HepG2 (cell line): ENCODE results near the gene ZNF185. TPM values are rescaled to one million over a fixed set of nuclear protein-coding genes. Genes with fewer than 3 reads are reported as not detected.

Source experiments
- ATAC-seq: fragments of 200-7000 bp; cut with Tn5 transposase; 3 replicates; pipeline ENCODE4 v1.9.1; 2020; ENCODE audit warnings: mild to moderate bottlenecking, moderate library complexity
- Bru-seq: library from RNA; stranded (reverse); fragments of 400-500 nt; gene quantifications from one replicate; lab custom pipeline; 2021; lab: Mats Ljungman, UMichigan
- BruChase-seq, 2 experiments: library from RNA; stranded (reverse); fragments of 400-500 nt; gene quantifications; one replicate each; lab custom pipeline; 2021; lab: Mats Ljungman, UMichigan
- BruUV-seq: library from RNA; stranded (reverse); fragments of 400-500 nt; replicated peaks from 2 replicates; lab custom pipeline; 2021; lab: Mats Ljungman, UMichigan
- CTCF ChIA-PET: fragments of 300-600 bp; formaldehyde crosslinking; extraction: SDS; loops from one replicate; lab custom pipeline; 2021; ENCODE audit warnings: low total read pairs, inconsistent platforms, low intra/inter-chr PET ratio; lab: Yijun Ruan, JAX
- POLR2A ChIA-PET: fragments of 350-600 bp; sonication (Branson Sonifier 250); formaldehyde crosslinking; loops from one replicate; lab custom pipeline; 2020; ENCODE audit warnings: antibody characterized with exemption, inconsistent platforms; lab: Yijun Ruan, JAX
- DNase-seq: peaks from one replicate; pipeline ENCODE4 v3.0.0-alpha.2; 2015; ENCODE audit warnings: low spot score
- FAIRE-seq: peaks from 3 replicates; lab custom pipeline; 2011; peaks lifted over from hg19 to GRCh38; lab: Jason Lieb, UNC
- H2AFZ ChIP-seq: one replicate; pipeline ENCODE4 v1.6.1; 2011; ENCODE audit warnings: low read length, inconsistent platforms
- H3K27ac ChIP-seq: fragments of 300-600 bp; 3 replicates; pipeline ENCODE4 v1.8.0; 2011; ENCODE audit warnings: mixed run types, mild to moderate bottlenecking, mixed read lengths, low read length, inconsistent platforms; ENCODE audit not compliant: insufficient read depth; ENCODE audit errors: extremely low read length
- H3K27me3 ChIP-seq, 2 experiments: fragments of 200-600 bp in 1 of 2; 2 replicates in 1 of 2; 3 replicates in 1 of 2; pipeline versions ENCODE4 v1.6.0 to v1.8.0; 2011; ENCODE audit warnings: low read length in 2 of 2, mild to moderate bottlenecking in 2 of 2, moderate library complexity in 2 of 2, inconsistent platforms in 1 of 2; ENCODE audit not compliant: insufficient read depth in 2 of 2, control insufficient read depth in 1 of 2
- H3K36me3 ChIP-seq, 2 experiments: fragments of 200-600 bp in 1 of 2; replicated peaks in 1 of 2; 2 replicates in 1 of 2; 3 replicates in 1 of 2; pipeline versions ENCODE4 v1.5.1 to v1.8.0; 2011; ENCODE audit warnings: low read length in 2 of 2, inconsistent platforms in 1 of 2; ENCODE audit not compliant: insufficient read depth in 2 of 2, control insufficient read depth in 1 of 2
- H3K4me1 ChIP-seq: 2 replicates; pipeline ENCODE4 v1.5.1; 2012; ENCODE audit warnings: low read length, inconsistent platforms; ENCODE audit not compliant: insufficient read depth
- H3K4me2 ChIP-seq: 2 replicates; pipeline ENCODE4 v1.6.0; 2011; ENCODE audit warnings: low read depth, low read length, inconsistent platforms
- H3K4me3 ChIP-seq, 3 experiments: fragments of 200-600 bp in 1 of 3; sonication (generic), shearing (Covaris generic) in 1 of 3; replicated peaks in 1 of 3; 2 replicates each; pipeline ENCODE4 v1.5.1; 2011 to 2016; ENCODE audit warnings: low read length in 3 of 3, inconsistent platforms in 2 of 3, low read depth in 2 of 3, mild to moderate bottlenecking in 2 of 3, control low read depth in 1 of 3, mixed read lengths in 1 of 3; ENCODE audit not compliant: insufficient read depth in 1 of 3
- H3K79me2 ChIP-seq: one replicate; pipeline ENCODE4 v1.6.1; 2011; ENCODE audit warnings: low read length, inconsistent platforms; ENCODE audit not compliant: insufficient read depth
- H3K9ac ChIP-seq: 2 replicates; pipeline ENCODE4 v1.6.0; 2011; ENCODE audit warnings: mild to moderate bottlenecking, low read depth, low read length, inconsistent platforms; ENCODE audit not compliant: insufficient read depth
- H3K9me3 ChIP-seq: 2 replicates; pipeline ENCODE4 v1.5.1; 2012; ENCODE audit warnings: mild to moderate bottlenecking, low read length
- H4K20me1 ChIP-seq: 2 replicates; pipeline ENCODE4 v1.6.0; 2011; ENCODE audit warnings: inconsistent platforms, mild to moderate bottlenecking, low read length, moderate library complexity; ENCODE audit not compliant: insufficient read depth
- CC2D1A ChIP-seq: sonication (generic); formaldehyde crosslinking; IDR thresholded peaks from 2 replicates; pipeline ENCODE4 v1.8.1; 2023; ENCODE audit warnings: mild to moderate bottlenecking, missing genetic modification reagents
- SMARCC2 ChIP-seq: fragments of 450-650 bp; IDR thresholded peaks from 2 replicates; pipeline ENCODE4 v1.6.1; 2017; ENCODE audit warnings: antibody characterized with exemption, mild to moderate bottlenecking
- ZNF460 ChIP-seq: sonication (generic); formaldehyde crosslinking; IDR thresholded peaks from 2 replicates; pipeline ENCODE4 v1.5.1; 2020; ENCODE audit warnings: missing genetic modification reagents, mild to moderate bottlenecking, borderline replicate concordance
- ZNF496 ChIP-seq: sonication (generic); formaldehyde crosslinking; IDR thresholded peaks from 2 replicates; pipeline ENCODE4 v1.8.1; 2023; ENCODE audit warnings: mild to moderate bottlenecking, moderate library complexity, missing genetic modification reagents; ENCODE audit not compliant: insufficient replicate concordance
- ZNF577 ChIP-seq: sonication (generic); formaldehyde crosslinking; IDR thresholded peaks from 2 replicates; pipeline ENCODE4 v1.4.0; 2020; ENCODE audit warnings: mild to moderate bottlenecking, low read depth, missing genetic modification reagents, borderline replicate concordance
- ZNF776 ChIP-seq: sonication (generic); formaldehyde crosslinking; IDR thresholded peaks from 2 replicates; pipeline ENCODE4 v1.4.0; 2020; ENCODE audit warnings: mild to moderate bottlenecking, missing genetic modification reagents
- WGBS: methylation state at CpG from one replicate; pipeline ENCODE4 v1.1.6; 2017; ENCODE audit warnings: low lambda C conversion rate; 5-methylcytosine and 5-hydroxymethylcytosine counted together
- in situ Hi-C: cut with HindIII; loops from 2 replicates; pipeline ENCODE4 v1.10.0; 2017; ENCODE audit warnings: low pct_unique_long_range_greater_than_20kb; ENCODE audit not compliant: extremely low pct_ligation_motif_present
- intact Hi-C: fragments of 100-400 bp; cut with micrococcal nuclease; formaldehyde crosslinking; loops from one replicate; pipeline ENCODE4 v1.10.0; 2022; ENCODE audit not compliant: unreplicated experiment
- long read RNA-seq, 2 experiments: library from RNA in 1 of 2; library from polyadenylated mRNA in 1 of 2; stranded (forward) in 1 of 2; unstranded in 1 of 2; transcript quantifications; one replicate each; pipeline ENCODE4 v2.0.0, GENCODE V29; 2019 to 2022
- polyA minus RNA-seq, 3 experiments: library from RNA; depleted of rRNA, polyadenylated mRNA; stranded (reverse); fragments of >200 nt; gene quantifications; 2 replicates each; pipeline ENCODE4 v1.2.3, GENCODE V29; 2011; ENCODE audit warnings: low replicate concordance in 1 of 3
- polyA plus RNA-seq, 8 experiments: library from polyadenylated mRNA; depleted of rRNA in 3 of 8; stranded (reverse) in 7 of 8; unstranded in 1 of 8; fragments of >200 nt; fragmentation: Illumina TruSeq in 4 of 8; extraction: Trizol in 4 of 8; gene quantifications; 2 replicates each; pipeline versions ENCODE4 v1.2.1 to v1.2.3, GENCODE V29; 2011 to 2016; ENCODE audit warnings: low read depth in 4 of 8, missing spikeins in 1 of 8, mixed read lengths in 1 of 8; ENCODE audit not compliant: insufficient read depth in 1 of 8
- total RNA-seq, 5 experiments: library from RNA; depleted of rRNA; stranded (reverse); fragments of >200 nt; fragmentation: Illumina TruSeq; extraction: Trizol; gene quantifications; 2 replicates each; pipeline ENCODE4 v1.2.3, GENCODE V29; 2016; ENCODE audit warnings: low read depth in 1 of 5
- TF ChIP-seq, protein P1 (sequence below): sonication (generic); formaldehyde crosslinking; IDR thresholded peaks from 2 replicates; pipeline ENCODE4 v1.5.0; 2020; ENCODE audit warnings: mild to moderate bottlenecking, missing genetic modification reagents
- TF ChIP-seq, protein P2 (sequence below): sonication (generic); formaldehyde crosslinking; IDR thresholded peaks from 2 replicates; pipeline ENCODE4 v1.4.0; 2020; ENCODE audit warnings: missing genetic modification reagents, mild to moderate bottlenecking, borderline replicate concordance
- TF ChIP-seq, protein P3 (sequence below): sonication (generic); formaldehyde crosslinking; IDR thresholded peaks from 2 replicates; pipeline ENCODE4 v1.4.0; 2020; ENCODE audit warnings: missing genetic modification reagents, borderline replicate concordance

ZNF185 gene
- total RNA-seq (2016; rRNA removed; fragmentation: Illumina TruSeq; extraction: Trizol) (1.6 and 1.9 TPM in 2 replicates), polyA plus RNA-seq (2011; rRNA removed) (2.9 and 3.4 TPM in 2 replicates), polyA minus RNA-seq (2011; rRNA and poly(A)+ RNA removed; ENCODE audit: low replicate concordance) (1.2 and 5.8 TPM in 2 replicates), Bru-seq, nascent RNA (percentile 22 among the genes with signal in this experiment), BruChase-seq, experiment 1, labeled RNA remaining after a 6-hour chase (percentile 27 among the genes with signal in this experiment), BruChase-seq, experiment 2, labeled RNA remaining after a 2-hour chase (percentile 20 among the genes with signal in this experiment)
- 0.18 and 0.30 TPM in 2 replicates for total RNA-seq (2016; cell fraction: cytosol; rRNA removed; fragmentation: Illumina TruSeq; extraction: Trizol; ENCODE audit: low read depth)
- total RNA-seq (2016; cell fraction: insoluble cytoplasmic fraction; rRNA removed; fragmentation: Illumina TruSeq; extraction: Trizol) = 1.7 and 1.8 TPM in 2 replicates
- total RNA-seq (2016; cell fraction: membrane; rRNA removed; fragmentation: Illumina TruSeq; extraction: Trizol) = 0.96 and 1.2 TPM in 2 replicates
- 0.85 and 0.87 TPM in 2 replicates for total RNA-seq (2016; cell fraction: nucleus; rRNA removed; fragmentation: Illumina TruSeq; extraction: Trizol)
- polyA plus RNA-seq (2011; cell fraction: cytosol; rRNA removed) = 2.3 and 2.5 TPM in 2 replicates
- polyA plus RNA-seq (2011; cell fraction: nucleus; rRNA removed) = 2.2 and 2.3 TPM in 2 replicates
- 1.1 and 1.9 TPM in 2 replicates for polyA plus RNA-seq (2012)
- 0.24 and 0.28 TPM in 2 replicates for polyA plus RNA-seq (2016; cell fraction: cytosol; fragmentation: Illumina TruSeq; extraction: Trizol; ENCODE audit: low read depth)
- 1.7 and 1.8 TPM in 2 replicates for polyA plus RNA-seq (2016; cell fraction: insoluble cytoplasmic fraction; fragmentation: Illumina TruSeq; extraction: Trizol; ENCODE audit: low read depth)
- 0.86 and 1.1 TPM in 2 replicates for polyA plus RNA-seq (2016; cell fraction: membrane; fragmentation: Illumina TruSeq; extraction: Trizol; ENCODE audit: low read depth)
- 1.4 and 1.7 TPM in 2 replicates for polyA plus RNA-seq (2016; cell fraction: nucleus; fragmentation: Illumina TruSeq; extraction: Trizol; ENCODE audit: insufficient read depth, low read depth)
- 0.79 and 0.99 TPM in 2 replicates for polyA minus RNA-seq (2011; cell fraction: cytosol; rRNA and poly(A)+ RNA removed)
- polyA minus RNA-seq (2011; cell fraction: nucleus; rRNA and poly(A)+ RNA removed) = 0.75 and 0.90 TPM in 2 replicates
- long read RNA-seq, experiment 1, partial matches to known transcripts = 1 of 6 reads
- long read RNA-seq, experiment 1, other reads (novel, unspliced or antisense) = 5 of 6 reads
- long read RNA-seq, experiment 2, partial matches to known transcripts = 0 of 3 reads
- long read RNA-seq, experiment 2, other reads (novel, unspliced or antisense) = 3 of 3 reads

DNA sequence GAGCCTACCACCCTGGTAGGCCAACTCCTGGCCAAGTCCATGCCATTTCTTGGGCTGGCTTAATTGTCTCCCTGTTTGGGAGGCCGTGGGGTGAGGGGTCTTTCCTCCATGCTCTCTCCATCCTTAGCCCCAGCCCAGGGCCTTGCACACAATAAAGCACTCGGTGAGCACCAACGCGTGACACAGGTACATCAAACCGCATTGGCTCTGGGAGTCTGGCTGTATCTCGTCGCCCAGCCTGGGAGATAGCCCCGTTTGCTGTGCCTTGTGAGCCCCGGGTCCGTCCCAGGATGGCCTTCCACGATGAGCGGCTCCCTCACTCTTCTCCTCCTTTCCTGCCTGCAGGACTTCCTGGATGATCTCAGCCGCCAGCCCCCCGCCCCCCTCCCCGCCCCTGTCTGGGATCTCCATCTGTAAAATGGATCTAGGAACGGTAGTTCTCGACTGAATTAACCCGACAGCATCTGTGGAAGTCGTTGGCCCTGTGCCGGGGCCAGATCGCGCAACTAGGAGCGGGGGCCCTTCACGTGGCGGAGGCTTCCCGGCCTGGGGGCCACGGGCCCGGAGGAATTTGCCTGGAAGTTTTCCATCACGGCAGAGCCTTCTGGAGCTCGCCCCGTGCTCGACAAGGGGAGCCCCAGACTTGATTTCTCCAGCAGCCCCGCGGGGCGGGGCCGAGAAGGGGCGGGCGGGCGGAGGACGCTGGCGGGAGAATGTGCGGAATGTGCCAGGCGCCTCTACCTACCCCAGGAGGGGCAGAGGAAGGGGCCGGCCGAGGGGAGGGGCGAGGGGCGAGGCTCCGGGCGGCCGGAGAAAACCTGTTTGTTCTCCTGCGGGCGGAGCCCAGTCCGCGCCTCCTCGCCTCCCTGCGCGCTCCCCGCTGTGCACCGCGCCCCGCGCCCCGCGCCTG is at the start of gene ZNF185:
TSS of gene ZNF185 (plus strand) at position 846 of the 910 bp plus-strand sequence. CDS start 16,423 bp downstream, outside the sequence.
- BruUV-seq = no TSS peak
- Histone ChIP-seq H3K27ac (no peak within 1 kb of the TSS), H3K9me3 (no peaks in the 10 kb centered on the region), H3K79me2 (no peaks in the 10 kb centered on the region), H2AFZ (no peak within 1 kb of the TSS), H3K9ac (no peak within 1 kb of the TSS), H3K27me3 (peaks cover 0 to 14% of the 10 kb centered on the region in 2 experiments; a peak in 3 of 5 replicates), H3K4me3 (no peak within 1 kb of the TSS), H3K4me1 (no peaks in the 10 kb centered on the region), H3K36me3 (no peaks in the 10 kb centered on the region), H4K20me1 (no peaks in the 10 kb centered on the region), H3K4me2 (peak within 1 kb of the TSS; percentile 12; the same call in 1 of the 2 replicates)
- FAIRE-seq (no peak), DNase-seq (no peak), ATAC-seq (peak; percentile 29; the same call in 1 of the 3 replicates)
- in situ Hi-C loops (no loop called here), intact Hi-C loops (no loop called here)
- 49% methylated on average over 6 of the region's 64 CpGs for WGBS
- ChIA-PET POLR2A (no interaction called here), CTCF (no interaction called here)
- TF ChIP-seq SMARCC2 (no peak), ZNF496 (CRISPR knock-in tag) (no peak), ZNF460 (CRISPR knock-in tag) (no peak), ZNF577 (CRISPR knock-in tag) (no peak), CC2D1A (CRISPR knock-in tag) (no peak), ZNF776 (no peak)
- TF ChIP-seq, protein P1, sequence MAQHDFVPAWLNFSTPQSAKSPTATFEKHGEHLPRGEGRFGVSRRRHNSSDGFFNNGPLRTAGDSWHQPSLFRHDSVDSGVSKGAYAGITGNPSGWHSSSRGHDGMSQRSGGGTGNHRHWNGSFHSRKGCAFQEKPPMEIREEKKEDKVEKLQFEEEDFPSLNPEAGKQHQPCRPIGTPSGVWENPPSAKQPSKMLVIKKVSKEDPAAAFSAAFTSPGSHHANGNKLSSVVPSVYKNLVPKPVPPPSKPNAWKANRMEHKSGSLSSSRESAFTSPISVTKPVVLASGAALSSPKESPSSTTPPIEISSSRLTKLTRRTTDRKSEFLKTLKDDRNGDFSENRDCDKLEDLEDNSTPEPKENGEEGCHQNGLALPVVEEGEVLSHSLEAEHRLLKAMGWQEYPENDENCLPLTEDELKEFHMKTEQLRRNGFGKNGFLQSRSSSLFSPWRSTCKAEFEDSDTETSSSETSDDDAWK (CRISPR knock-in tag) = no peak
- TF ChIP-seq, protein P2, sequence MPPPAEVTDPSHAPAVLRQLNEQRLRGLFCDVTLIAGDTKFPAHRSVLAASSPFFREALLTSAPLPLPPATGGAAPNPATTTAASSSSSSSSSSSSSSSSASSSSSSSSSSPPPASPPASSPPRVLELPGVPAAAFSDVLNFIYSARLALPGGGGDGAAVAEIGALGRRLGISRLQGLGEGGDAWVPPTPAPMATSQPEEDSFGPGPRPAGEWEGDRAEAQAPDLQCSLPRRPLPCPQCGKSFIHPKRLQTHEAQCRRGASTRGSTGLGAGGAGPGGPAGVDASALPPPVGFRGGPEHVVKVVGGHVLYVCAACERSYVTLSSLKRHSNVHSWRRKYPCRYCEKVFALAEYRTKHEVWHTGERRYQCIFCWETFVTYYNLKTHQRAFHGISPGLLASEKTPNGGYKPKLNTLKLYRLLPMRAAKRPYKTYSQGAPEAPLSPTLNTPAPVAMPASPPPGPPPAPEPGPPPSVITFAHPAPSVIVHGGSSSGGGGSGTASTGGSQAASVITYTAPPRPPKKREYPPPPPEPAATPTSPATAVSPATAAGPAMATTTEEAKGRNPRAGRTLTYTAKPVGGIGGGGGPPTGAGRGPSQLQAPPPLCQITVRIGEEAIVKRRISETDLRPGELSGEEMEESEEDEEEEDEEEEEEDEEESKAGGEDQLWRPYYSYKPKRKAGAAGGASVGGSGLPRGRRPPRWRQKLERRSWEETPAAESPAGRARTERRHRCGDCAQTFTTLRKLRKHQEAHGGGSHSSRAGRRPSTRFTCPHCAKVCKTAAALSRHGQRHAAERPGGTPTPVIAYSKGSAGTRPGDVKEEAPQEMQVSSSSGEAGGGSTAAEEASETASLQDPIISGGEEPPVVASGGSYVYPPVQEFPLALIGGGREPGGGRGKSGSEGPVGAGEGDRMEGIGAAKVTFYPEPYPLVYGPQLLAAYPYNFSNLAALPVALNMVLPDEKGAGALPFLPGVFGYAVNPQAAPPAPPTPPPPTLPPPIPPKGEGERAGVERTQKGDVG (CRISPR knock-in tag) = no peak
- TF ChIP-seq, protein P3, sequence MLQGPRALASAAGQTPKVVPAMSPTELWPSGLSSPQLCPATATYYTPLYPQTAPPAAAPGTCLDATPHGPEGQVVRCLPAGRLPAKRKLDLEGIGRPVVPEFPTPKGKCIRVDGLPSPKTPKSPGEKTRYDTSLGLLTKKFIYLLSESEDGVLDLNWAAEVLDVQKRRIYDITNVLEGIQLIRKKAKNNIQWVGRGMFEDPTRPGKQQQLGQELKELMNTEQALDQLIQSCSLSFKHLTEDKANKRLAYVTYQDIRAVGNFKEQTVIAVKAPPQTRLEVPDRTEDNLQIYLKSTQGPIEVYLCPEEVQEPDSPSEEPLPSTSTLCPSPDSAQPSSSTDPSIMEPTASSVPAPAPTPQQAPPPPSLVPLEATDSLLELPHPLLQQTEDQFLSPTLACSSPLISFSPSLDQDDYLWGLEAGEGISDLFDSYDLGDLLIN (CRISPR knock-in tag) = no peak
